H1 (cell line): ENCODE data around the gene SLC27A1. TPM values are rescaled to one million over a fixed set of nuclear protein-coding genes. Genes with fewer than 3 reads are reported as not detected.

ENCODE experiments used
- CTCF ChIA-PET: fragments of 300-600 bp; sonication (Branson Sonifier 250); formaldehyde crosslinking; loops from one replicate; lab custom pipeline; 2021; ENCODE audit not compliant: partially characterized antibody; lab: Charles Lee
- POLR2A ChIA-PET: fragments of 300-600 bp; sonication (Branson Sonifier 250); formaldehyde crosslinking; loops from one replicate; lab custom pipeline; 2021; ENCODE audit warnings: inconsistent platforms; ENCODE audit not compliant: partially characterized antibody; lab: Charles Lee
- DNase-seq, 2 experiments: peaks; one replicate each; pipeline versions ENCODE4 v3.0.0 to v3.0.0-alpha.2; 2010 to 2022; ENCODE audit warnings: low spot score in 2 of 2, low read depth in 1 of 2, mixed read lengths in 1 of 2
- FAIRE-seq: peaks from 2 replicates; lab custom pipeline; 2011; peaks lifted over from hg19 to GRCh38; lab: Jason Lieb, UNC
- H2AFZ ChIP-seq: 2 replicates; pipeline ENCODE4 v1.8.1; 2012; ENCODE audit warnings: low read length, inconsistent platforms
- H2AK5ac ChIP-seq: 2 replicates; pipeline ENCODE4 v1.6.1; 2013; ENCODE audit warnings: low read depth, low read length
- H2BK120ac ChIP-seq: replicated peaks from 2 replicates; pipeline ENCODE3; 2013; ENCODE audit warnings: low read depth, low read length, inconsistent platforms
- H2BK12ac ChIP-seq: 2 replicates; pipeline ENCODE4 v1.6.1; 2013; ENCODE audit warnings: low read depth, low read length
- H2BK15ac ChIP-seq: 2 replicates; pipeline ENCODE4 v1.6.1; 2013; ENCODE audit warnings: low read length
- H2BK20ac ChIP-seq: 2 replicates; pipeline ENCODE4 v1.6.1; 2013; ENCODE audit warnings: low read length
- H2BK5ac ChIP-seq: 2 replicates; pipeline ENCODE4 v1.6.1; 2013; ENCODE audit warnings: low read depth, low read length
- H3K14ac ChIP-seq: 2 replicates; pipeline ENCODE4 v1.6.1; 2013; ENCODE audit warnings: inconsistent platforms; ENCODE audit not compliant: insufficient read length
- H3K18ac ChIP-seq: 2 replicates; pipeline ENCODE4 v1.6.1; 2013; ENCODE audit warnings: low read length; ENCODE audit errors: extremely low read depth
- H3K23ac ChIP-seq: 2 replicates; pipeline ENCODE4 v1.6.1; 2013; ENCODE audit warnings: inconsistent platforms; ENCODE audit not compliant: insufficient read length
- H3K23me2 ChIP-seq: 2 replicates; pipeline ENCODE4 v1.6.1; 2013; ENCODE audit warnings: low read depth, low read length
- H3K27ac ChIP-seq: 2 replicates; pipeline ENCODE4 v1.6.1; 2011; ENCODE audit warnings: low read depth, low read length, inconsistent platforms
- H3K27me3 ChIP-seq, 4 experiments: replicated peaks in 1 of 4; 1 replicate in 1 of 4; 2 replicates in 3 of 4; pipeline versions ENCODE4 v1.6.1 to v1.8.1; 2011 to 2013; ENCODE audit warnings: low read length in 3 of 4, mild to moderate bottlenecking in 3 of 4, inconsistent platforms in 2 of 4, mixed read lengths in 2 of 4, moderate library complexity in 1 of 4; ENCODE audit not compliant: control insufficient read depth in 3 of 4, insufficient read depth in 3 of 4; ENCODE audit errors: extremely low read depth in 1 of 4
- H3K36me3 ChIP-seq, 4 experiments: 2 replicates each; pipeline versions ENCODE4 v1.6.1 to v1.8.1; 2011 to 2013; ENCODE audit warnings: mild to moderate bottlenecking in 4 of 4, low read length in 3 of 4, moderate library complexity in 2 of 4, control low read depth in 1 of 4, inconsistent platforms in 1 of 4; ENCODE audit not compliant: insufficient read depth in 4 of 4, control insufficient read depth in 2 of 4
- H3K4ac ChIP-seq: replicated peaks from 2 replicates; pipeline ENCODE3; 2013; ENCODE audit warnings: low read length, low read depth, mixed read lengths, inconsistent platforms; ENCODE audit not compliant: insufficient read length
- H3K4me1 ChIP-seq, 4 experiments: replicated peaks in 1 of 4; 1 replicate in 1 of 4; 2 replicates in 3 of 4; pipeline versions ENCODE4 v1.6.1 to v1.8.1; 2011 to 2013; ENCODE audit warnings: low read length in 3 of 4, inconsistent platforms in 2 of 4, mixed read lengths in 1 of 4; ENCODE audit not compliant: insufficient read depth in 4 of 4, control insufficient read depth in 3 of 4
- H3K4me2 ChIP-seq, 2 experiments: 2 replicates each; pipeline versions ENCODE4 v1.6.1 to v1.8.1; 2011 to 2013; ENCODE audit warnings: low read depth in 2 of 2, low read length in 2 of 2, control low read depth in 1 of 2, inconsistent platforms in 1 of 2, mild to moderate bottlenecking in 1 of 2; ENCODE audit not compliant: insufficient read depth in 1 of 2
- H3K4me3 ChIP-seq, 4 experiments: fragments of 200-600, 300-600 bp in 1 of 4; sonication (generic), shearing (Covaris generic), sonication (Bioruptor Twin) in 1 of 4; 2 replicates each; pipeline versions ENCODE4 v1.5.1 to v1.8.1; 2011 to 2016; ENCODE audit warnings: low read length in 4 of 4, low read depth in 3 of 4, control low read depth in 2 of 4, inconsistent platforms in 2 of 4, mild to moderate bottlenecking in 2 of 4, mixed read lengths in 1 of 4, moderate library complexity in 1 of 4; ENCODE audit not compliant: insufficient read depth in 2 of 4; ENCODE audit errors: extremely low read depth in 1 of 4
- H3K56ac ChIP-seq: replicated peaks from 2 replicates; pipeline ENCODE3; 2013; ENCODE audit warnings: low read depth, mild to moderate bottlenecking, mixed read lengths, low read length, inconsistent platforms; ENCODE audit not compliant: insufficient read length
- H3K79me1 ChIP-seq: 2 replicates; pipeline ENCODE4 v1.6.1; 2013; ENCODE audit warnings: low read depth, low read length, control low read depth
- H3K79me2 ChIP-seq, 2 experiments: 2 replicates each; pipeline versions ENCODE4 v1.6.1 to v1.8.1; 2012 to 2013; ENCODE audit warnings: low read length in 2 of 2, mild to moderate bottlenecking in 2 of 2, inconsistent platforms in 1 of 2; ENCODE audit not compliant: insufficient read depth in 2 of 2, control insufficient read depth in 1 of 2
- H3K9ac ChIP-seq, 4 experiments: replicated peaks in 1 of 4; 1 replicate in 1 of 4; 2 replicates in 3 of 4; pipeline versions ENCODE4 v1.6.1 to v1.8.1; 2011 to 2013; ENCODE audit warnings: low read depth in 3 of 4, low read length in 3 of 4, control low read depth in 2 of 4, mild to moderate bottlenecking in 2 of 4, moderate library complexity in 2 of 4, inconsistent platforms in 1 of 4; ENCODE audit errors: extremely low read depth in 1 of 4
- H3K9me3 ChIP-seq, 2 experiments: 2 replicates each; pipeline versions ENCODE4 v1.6.1 to v1.8.1; 2012 to 2013; ENCODE audit warnings: mild to moderate bottlenecking in 2 of 2, moderate library complexity in 2 of 2, control low read depth in 1 of 2, inconsistent platforms in 1 of 2, low read depth in 1 of 2, low read length in 1 of 2, mixed read lengths in 1 of 2; ENCODE audit not compliant: insufficient read depth in 2 of 2
- H4K20me1 ChIP-seq, 2 experiments: replicated peaks in 1 of 2; 2 replicates each; pipeline versions ENCODE3 to v1.8.1; 2011 to 2013; ENCODE audit warnings: inconsistent platforms in 2 of 2, low read length in 2 of 2, mild to moderate bottlenecking in 1 of 2; ENCODE audit not compliant: insufficient read depth in 2 of 2, control insufficient read depth in 1 of 2
- H4K5ac ChIP-seq: 2 replicates; pipeline ENCODE4 v1.6.1; 2013; ENCODE audit warnings: low read length, low read depth, mixed read lengths, inconsistent platforms; ENCODE audit not compliant: insufficient read length
- H4K8ac ChIP-seq: 2 replicates; pipeline ENCODE4 v1.8.0; 2013; ENCODE audit warnings: mild to moderate bottlenecking, moderate library complexity, low read length, inconsistent platforms; ENCODE audit not compliant: insufficient read depth; ENCODE audit errors: extremely low read depth
- H4K91ac ChIP-seq: replicated peaks from 2 replicates; pipeline ENCODE3; 2013; ENCODE audit warnings: low read length, mixed read lengths, inconsistent platforms; ENCODE audit not compliant: insufficient read length
- BCL11A ChIP-seq, 2 experiments: IDR thresholded peaks; one replicate each; pipeline ENCODE4 v1.6.1; 2011; ENCODE audit warnings: low read depth in 2 of 2, low read length in 2 of 2, mild to moderate bottlenecking in 2 of 2
- CBX5 ChIP-seq: fragments of 300-800, 300-1000 bp; sonication (generic); IDR thresholded peaks from 2 replicates; pipeline ENCODE4 v1.7.1; 2016; ENCODE audit warnings: antibody characterized with exemption, low read length, low read depth
- E2F6 ChIP-seq: IDR thresholded peaks from 2 replicates; pipeline ENCODE4 v1.6.1; 2012; ENCODE audit warnings: inconsistent platforms
- KDM4A ChIP-seq: IDR thresholded peaks from one replicate; pipeline ENCODE4 v1.7.1; 2012; ENCODE audit warnings: low read depth, mild to moderate bottlenecking, moderate library complexity, low read length, inconsistent platforms; ENCODE audit not compliant: severe bottlenecking
- TBP ChIP-seq: IDR thresholded peaks from 2 replicates; pipeline ENCODE4 v1.6.1; 2011; ENCODE audit warnings: low read depth, low read length, improper control_type of control experiment
- WGBS, 2 experiments: shearing (Covaris generic) in 1 of 2; methylation state at CpG; one replicate each; pipeline versions ENCODE4 v1.1.6 to v1.1.7; 2013 to 2015; ENCODE audit warnings: low lambda C conversion rate in 2 of 2, mixed read lengths in 2 of 2, inconsistent platforms in 1 of 2, low coverage in 1 of 2, missing lambda C conversion rate in 1 of 2; ENCODE audit not compliant: insufficient replicate concordance in 2 of 2, insufficient coverage in 1 of 2, insufficient read length in 1 of 2; ENCODE audit errors: extremely low coverage in 1 of 2, missing lambda C conversion rate in 1 of 2; 5-methylcytosine and 5-hydroxymethylcytosine counted together
- polyA plus RNA-seq, 7 experiments: library from polyadenylated mRNA; depleted of rRNA in 3 of 7; stranded (reverse) in 5 of 7; unstranded in 2 of 7; fragments of >200 nt in 5 of 7; fragments of 200-250 nt in 2 of 7; gene quantifications; 1 replicate in 5 of 7; 2 replicates in 1 of 7; 4 replicates in 1 of 7; pipeline versions ENCODE4 v1.2.1 to v1.2.3, GENCODE V29; 2011 to 2013; ENCODE audit warnings: missing spikeins in 2 of 7, mixed read lengths in 2 of 7
- total RNA-seq: library from RNA; stranded (reverse); fragmentation: NEBNext Ultra II Directional; extraction: Animal tissue kit (Norgen Biotek cat#: 25700); gene quantifications from 2 replicates; pipeline ENCODE4 v1.2.1, GENCODE V29; 2021
- TF ChIP-seq, protein P1 (sequence below): IDR thresholded peaks from 2 replicates; pipeline ENCODE4 v1.6.1; 2012; ENCODE audit warnings: inconsistent platforms

The SLC27A1 gene
- total and polyA plus RNA-seq, 2 of the 8 experiments (the other 6 are each of a cell fraction or from before 2014, with no cell fraction given) = 7.5 to 9.1 TPM

DNA sequence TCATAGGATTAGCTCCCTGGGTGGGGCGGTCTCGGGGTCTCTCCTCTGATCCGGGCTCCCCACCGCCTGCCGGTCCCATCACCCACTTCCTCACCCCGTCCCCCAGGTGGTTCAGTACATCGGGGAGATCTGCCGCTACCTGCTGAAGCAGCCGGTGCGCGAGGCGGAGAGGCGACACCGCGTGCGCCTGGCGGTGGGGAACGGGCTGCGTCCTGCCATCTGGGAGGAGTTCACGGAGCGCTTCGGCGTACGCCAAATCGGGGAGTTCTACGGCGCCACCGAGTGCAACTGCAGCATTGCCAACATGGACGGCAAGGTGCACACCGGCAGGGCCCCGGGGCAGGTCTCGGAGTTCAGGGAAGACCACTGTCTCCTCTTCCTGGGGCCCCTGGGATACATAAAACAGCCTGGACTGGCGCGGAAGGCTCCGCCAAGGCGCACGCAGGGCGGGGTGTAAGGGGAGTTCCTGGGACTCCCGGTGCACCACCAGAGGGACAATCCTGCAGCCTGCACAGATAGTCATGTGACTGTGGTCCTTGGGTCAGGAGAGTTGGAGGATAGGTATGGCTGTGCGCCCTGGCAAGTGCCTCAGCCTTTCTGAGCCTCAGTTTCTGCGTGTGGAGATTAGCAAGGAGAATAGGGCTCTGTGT is 26.9 kb downstream of the SLC27A1 start:
- Histone ChIP-seq H3K4me3 (peak overlapping the region; percentile 0 to 54 (median 5); a peak in 5 of 8 replicates), H3K79me1 (no peaks in the 10 kb centered on the region), H3K4me2 (peak overlapping the region; percentile 10 to 62; a peak in 3 of 4 replicates), H3K27me3 (no peaks in the 10 kb centered on the region), H4K5ac (no peak overlapping the region), H2BK120ac (no peak overlapping the region), H3K9me3 (no peaks in the 10 kb centered on the region), H4K20me1 (peaks cover 2% of the 10 kb centered on the region in 2 experiments), H2BK5ac (no peak overlapping the region), H3K79me2 (no peaks in the 10 kb centered on the region), H3K4me1 (peaks cover 0 to 8% (median 4%) of the 10 kb centered on the region in 4 experiments; a peak in 3 of 7 replicates), H2AK5ac (0 out of 2 replicates have a peak overlapping the region, but pooled peaks have one; percentile 16), H3K18ac (peak overlapping the region; percentile 13; the same call in 1 of the 2 replicates), H3K9ac (no peak overlapping the region; a peak in 1 of 7 replicates), H4K8ac (peak overlapping the region; percentile 57; the same call in 1 of the 2 replicates), H2BK12ac (no peak overlapping the region), H3K23ac (no peak overlapping the region), H2AFZ (peak overlapping the region; percentile 68; the same call in 1 of the 2 replicates), H2BK15ac (no peak overlapping the region), H3K14ac (no peak overlapping the region), H3K27ac (no peak overlapping the region), H3K4ac (no peak overlapping the region), H3K36me3 (no peaks in the 10 kb centered on the region), H2BK20ac (0 out of 2 replicates have a peak overlapping the region, but pooled peaks have one; percentile 80), H3K23me2 (peaks cover 3% of the 10 kb centered on the region; the same call in 1 of the 2 replicates), H4K91ac (no peak overlapping the region), H3K56ac (no peak overlapping the region)
- POLR2A ChIA-PET = interaction anchor here (1.2 to 3.1 kb wide), 4 partner anchors 12 to 27 kb away, joined by 3 to 20 read pairs (median 4); partner anchors contain the start of genes PGLS and SLC27A1
- FAIRE-seq (no peak), DNase-seq (no peak)
- CTCF ChIA-PET = interaction anchor here (0.7 to 8.6 kb wide), 26 partner anchors 8 to 131 kb away, joined by 3 to 130 read pairs (median 6); partner anchors contain the start of genes CCDC194, PGLS and SLC27A1
- WGBS, 2 experiments = 48% methylated on average over 37 of the region's 41 CpGs; no CpG with 5 or more reads in 1 of the 2 experiments
- TF ChIP-seq, protein P1, sequence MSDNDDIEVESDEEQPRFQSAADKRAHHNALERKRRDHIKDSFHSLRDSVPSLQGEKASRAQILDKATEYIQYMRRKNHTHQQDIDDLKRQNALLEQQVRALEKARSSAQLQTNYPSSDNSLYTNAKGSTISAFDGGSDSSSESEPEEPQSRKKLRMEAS = peak; percentile 63
- TF ChIP-seq BCL11A (IDR thresholded peaks at IDR 0.05; ENCODE audit: low read depth in 2 of 2, low read length in 2 of 2) = no peak
- TF ChIP-seq CBX5 = no peak
- TF ChIP-seq TBP = peak; percentile 10; the same call in 1 of the 2 replicates
- TF ChIP-seq E2F6 = peak; percentile 42; the same call in 1 of the 2 replicates
- TF ChIP-seq KDM4A = peak; percentile 16
